A549 (cell line): ENCODE measurements around the gene TPCN1.

Source experiments
- BHLHE40 ChIP-seq: IDR thresholded peaks from 2 replicates; pipeline ENCODE4 v1.6.1; 2012; ENCODE audit warnings: low read depth, low read length, inconsistent platforms
- CBX2 ChIP-seq: fragments of 200-600 bp; sonication (generic); IDR thresholded peaks from 2 replicates; pipeline ENCODE4 v1.6.1; 2016; ENCODE audit warnings: low read depth, mild to moderate bottlenecking, borderline replicate concordance
- CHD4 ChIP-seq: fragments of 200-600 bp; sonication (generic); IDR thresholded peaks from 2 replicates; pipeline ENCODE4 v1.6.1; 2016; ENCODE audit warnings: antibody characterized with exemption, mild to moderate bottlenecking, borderline replicate concordance
- EP300 ChIP-seq, 2 experiments: fragments of >200 bp; sonication (Bioruptor Twin); formaldehyde crosslinking; IDR thresholded peaks; 2 replicates in 1 of 2; 3 replicates in 1 of 2; pipeline ENCODE4 v1.6.1; 2016 to 2017
- KDM1A ChIP-seq: fragments of 200-600 bp; sonication (generic); IDR thresholded peaks from 2 replicates; pipeline ENCODE4 v1.6.1; 2016; ENCODE audit warnings: low read depth, mild to moderate bottlenecking
- MAFK ChIP-seq: fragments of 450-650 bp; IDR thresholded peaks from 2 replicates; pipeline ENCODE4 v1.6.1; 2014; ENCODE audit not compliant: partially characterized antibody
- MAZ ChIP-seq: fragments of 150-350 bp; IDR thresholded peaks from 2 replicates; pipeline ENCODE4 v1.6.1; 2014; ENCODE audit warnings: antibody characterized with exemption, low read depth, low read length, borderline replicate concordance
- NPAS2 ChIP-seq: fragments of 250-450 bp; sonication (Bioruptor Pico); IDR thresholded peaks from 2 replicates; pipeline ENCODE4 v1.8.0; 2022; ENCODE audit warnings: mild to moderate bottlenecking, moderate library complexity, borderline replicate concordance
- POLR2A ChIP-seq: IDR thresholded peaks from 2 replicates; pipeline ENCODE4 v1.6.1; 2012; ENCODE audit warnings: mild to moderate bottlenecking, low read length
- SMC3 ChIP-seq: fragments of >200 bp; sonication (Bioruptor Twin); formaldehyde crosslinking; IDR thresholded peaks from 3 replicates; pipeline ENCODE4 v1.6.1; 2018; ENCODE audit warnings: inconsistent platforms
- TF ChIP-seq, protein P1 (sequence below): fragments of >200 bp; sonication (Bioruptor Twin); formaldehyde crosslinking; IDR thresholded peaks from 3 replicates; pipeline ENCODE4 v1.5.1; 2016

GRCh38 chr12:113268621-113269020 is 47.4 kb downstream of the TPCN1 start:
- TF ChIP-seq, protein P1, sequence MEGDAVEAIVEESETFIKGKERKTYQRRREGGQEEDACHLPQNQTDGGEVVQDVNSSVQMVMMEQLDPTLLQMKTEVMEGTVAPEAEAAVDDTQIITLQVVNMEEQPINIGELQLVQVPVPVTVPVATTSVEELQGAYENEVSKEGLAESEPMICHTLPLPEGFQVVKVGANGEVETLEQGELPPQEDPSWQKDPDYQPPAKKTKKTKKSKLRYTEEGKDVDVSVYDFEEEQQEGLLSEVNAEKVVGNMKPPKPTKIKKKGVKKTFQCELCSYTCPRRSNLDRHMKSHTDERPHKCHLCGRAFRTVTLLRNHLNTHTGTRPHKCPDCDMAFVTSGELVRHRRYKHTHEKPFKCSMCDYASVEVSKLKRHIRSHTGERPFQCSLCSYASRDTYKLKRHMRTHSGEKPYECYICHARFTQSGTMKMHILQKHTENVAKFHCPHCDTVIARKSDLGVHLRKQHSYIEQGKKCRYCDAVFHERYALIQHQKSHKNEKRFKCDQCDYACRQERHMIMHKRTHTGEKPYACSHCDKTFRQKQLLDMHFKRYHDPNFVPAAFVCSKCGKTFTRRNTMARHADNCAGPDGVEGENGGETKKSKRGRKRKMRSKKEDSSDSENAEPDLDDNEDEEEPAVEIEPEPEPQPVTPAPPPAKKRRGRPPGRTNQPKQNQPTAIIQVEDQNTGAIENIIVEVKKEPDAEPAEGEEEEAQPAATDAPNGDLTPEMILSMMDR, result no peak
- no peak for TF ChIP-seq MAZ
- TF ChIP-seq NPAS2, result no peak
- TF ChIP-seq CHD4, result no peak
- no peak for TF ChIP-seq POLR2A
- TF ChIP-seq CBX2, result no peak
- no peak for TF ChIP-seq EP300 (IDR thresholded peaks at IDR 0.05)
- no peak for TF ChIP-seq SMC3
- no peak for TF ChIP-seq MAFK
- no peak for TF ChIP-seq BHLHE40
- no peak for TF ChIP-seq KDM1A
